GM19395 (cell line): ENCODE measurements around the gene DYNLT5.

ENCODE experiments used
- ATAC-seq: cut with Tn5 transposase; IDR thresholded peaks from one replicate; pipeline ENCODE4 v1.9.1; 2021; ENCODE audit warnings: mild to moderate bottlenecking, moderate library complexity; ENCODE audit not compliant: unreplicated experiment

DYNLT5 gene

GRCh38 chr1:66747501-66747900 is 4.8 kb upstream of the DYNLT5 start:
- no peak for ATAC-seq

- ATAC-seq, result no peak
Measured at GRCh38 chr1:66750577-66750976, 1.7 kb upstream of the DYNLT5 start.

GRCh38 chr1:66751160-66751559 is 1.1 kb upstream of the DYNLT5 start:
- no peak for ATAC-seq

- ATAC-seq, result peak; percentile 21
Measured at GRCh38 chr1:66752671-66753371, 562 bp downstream of the DYNLT5 start.

- no peak for ATAC-seq
Measured at GRCh38 chr1:66757722-66758240, 5.5 kb downstream of the DYNLT5 start.

GRCh38 chr1:66758241-66758755 is 6.0 kb downstream of the DYNLT5 start:
- ATAC-seq, result peak; percentile 100

GRCh38 chr1:66760506-66760905 is 8.2 kb downstream of the DYNLT5 start:
- no peak for ATAC-seq

- ATAC-seq, result no peak
Measured at GRCh38 chr1:66761221-66761620, 9.0 kb downstream of the DYNLT5 start.

- no peak for ATAC-seq
Measured at GRCh38 chr1:66764994-66765578, 12.8 kb downstream of the DYNLT5 start.

GRCh38 chr1:66767626-66768025 is 15.4 kb downstream of the DYNLT5 start:
- no peak for ATAC-seq

GRCh38 chr1:66768965-66769364 is 16.7 kb downstream of the DYNLT5 start:
- no peak for ATAC-seq

GRCh38 chr1:66769512-66770229 is 17.4 kb downstream of the DYNLT5 start:
- ATAC-seq, result no peak

GRCh38 chr1:66770240-66770639 is 18.0 kb downstream of the DYNLT5 start:
- no peak for ATAC-seq

- no peak for ATAC-seq
Measured at GRCh38 chr1:66770694-66771093, 18.4 kb downstream of the DYNLT5 start.

- ATAC-seq, result no peak
Measured at GRCh38 chr1:66773227-66773626, 21.0 kb downstream of the DYNLT5 start.

- no peak for ATAC-seq
Measured at GRCh38 chr1:66774438-66774837, 22.2 kb downstream of the DYNLT5 start.

GRCh38 chr1:66775646-66776045 is 23.4 kb downstream of the DYNLT5 start:
- no peak for ATAC-seq

- ATAC-seq, result no peak
Measured at GRCh38 chr1:66777831-66778230, 25.6 kb downstream of the DYNLT5 start.

- no peak for ATAC-seq
Measured at GRCh38 chr1:66778266-66778665, 26.0 kb downstream of the DYNLT5 start.

- ATAC-seq, result no peak
Measured at GRCh38 chr1:66778969-66779368, 26.7 kb downstream of the DYNLT5 start.

GRCh38 chr1:66779475-66780078 is 27.3 kb downstream of the DYNLT5 start:
- ATAC-seq, result no peak
